Measurements from ENCODE around the gene TBC1D9. TPM values are rescaled to one million over a fixed set of nuclear protein-coding genes. Genes with fewer than 3 reads are reported as not detected.

Gene TBC1D9
- total RNA-seq, 1 experiment from 2014 or later, result 9.5 TPM

GRCh38 chr4:140719686-140720085, 36.5 kb downstream of the TBC1D9 start:
- no peak for DNase-seq (ENCODE audit: low read depth, low spot score)
- no peaks in the 10 kb centered on the region for H3K79me2 ChIP-seq (ENCODE audit: insufficient read depth, low read length)

GRCh38 chr4:140719022-140719421, 37.2 kb downstream of the TBC1D9 start:
- H3K9me3 ChIP-seq (ENCODE audit: control insufficient read depth in 1 of 2, insufficient read depth in 1 of 2, low read depth in 1 of 2, low read length in 2 of 2), result no peaks in the 10 kb centered on the region
- H3K9ac ChIP-seq (ENCODE audit: low read length), result no peak overlapping the region
- intact Hi-C loops (cut with micrococcal nuclease), result no loop called here
- H4K20me1 ChIP-seq (ENCODE audit: insufficient read depth), result no peaks in the 10 kb centered on the region
- no peak overlapping the region for H3K27ac ChIP-seq (ENCODE audit: low read depth, low read length)
- no peaks in the 10 kb centered on the region for H3K27me3 ChIP-seq (ENCODE audit: insufficient read depth, low read length)
- H2AFZ ChIP-seq (ENCODE audit: low read depth, low read length, poor library complexity, severe bottlenecking), result no peak overlapping the region
- ATAC-seq, result no peak
- no peaks in the 10 kb centered on the region for H3K79me2 ChIP-seq (ENCODE audit: insufficient read depth, low read length)
- H3K4me3 ChIP-seq (replicated peaks in 1 of 2; ENCODE audit: low read depth in 1 of 2, low read length in 2 of 2), result no peak overlapping the region
- H3K9me2 ChIP-seq (ENCODE audit: insufficient read depth), result no peaks in the 10 kb centered on the region
- DNase-seq (ENCODE audit: low read depth, low spot score), result no peak
- RAD21 ChIA-PET (ENCODE audit: low non-redundant PET in 1 of 2, low total read pairs in 2 of 2, uncharacterized antibody in 2 of 2, unreplicated experiment in 2 of 2), result no interaction called here
- POLR2A ChIA-PET, result no interaction called here
- BruUV-seq (replicated peaks), result no TSS peak
- no peaks in the 10 kb centered on the region for H3K4me1 ChIP-seq (ENCODE audit: control insufficient read depth in 1 of 2, insufficient read depth in 2 of 2, low read length in 2 of 2)
- CTCF ChIA-PET, result no interaction called here
- H3K36me3 ChIP-seq (ENCODE audit: control insufficient read depth in 1 of 2, insufficient read depth in 2 of 2, low read length in 2 of 2), result no peaks in the 10 kb centered on the region
- TF ChIP-seq YY1 (IDR thresholded peaks at IDR 0.05; ENCODE audit: extremely low read depth, insufficient replicate concordance, low read depth, low read length) (no peak), POLR2AphosphoS5 (IDR thresholded peaks at IDR 0.05; ENCODE audit: low read depth, low read length) (no peak), TCF7L2 (IDR thresholded peaks at IDR 0.05; ENCODE audit: borderline replicate concordance, extremely low read depth, insufficient read depth, insufficient read length) (no peak), EZH2 (IDR thresholded peaks at IDR 0.05) (no peak), ZFX (IDR thresholded peaks at IDR 0.05) (no peak), ZNF274 (IDR thresholded peaks at IDR 0.05; ENCODE audit: low read depth, low read length) (no peak), ZBTB33 (IDR thresholded peaks at IDR 0.05; ENCODE audit: extremely low read depth, insufficient replicate concordance, low read length) (no peak), EGR1 (IDR thresholded peaks at IDR 0.05; ENCODE audit: low read depth) (no peak), EZH2phosphoT487 (IDR thresholded peaks at IDR 0.05; ENCODE audit: borderline replicate concordance) (no peak), ELF1 (IDR thresholded peaks at IDR 0.05; ENCODE audit: borderline replicate concordance, low read depth) (no peak), CEBPB (IDR thresholded peaks at IDR 0.05; ENCODE audit: low read depth) (no peak), FOSL1 (IDR thresholded peaks at IDR 0.05; ENCODE audit: low read depth) (no peak)
- TF ChIP-seq, protein P1, sequence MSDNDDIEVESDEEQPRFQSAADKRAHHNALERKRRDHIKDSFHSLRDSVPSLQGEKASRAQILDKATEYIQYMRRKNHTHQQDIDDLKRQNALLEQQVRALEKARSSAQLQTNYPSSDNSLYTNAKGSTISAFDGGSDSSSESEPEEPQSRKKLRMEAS (IDR thresholded peaks at IDR 0.05), result no peak
- no peak overlapping the region for H3K4me2 ChIP-seq (ENCODE audit: low read length)

More at GRCh38 chr4:140719686-140720085, 36.5 kb downstream of the TBC1D9 start:
- ChIA-PET POLR2A (no interaction called here), RAD21 (ENCODE audit: low non-redundant PET in 1 of 2, low total read pairs in 2 of 2, uncharacterized antibody in 2 of 2, unreplicated experiment in 2 of 2) (no interaction called here), CTCF (no interaction called here)
- Histone ChIP-seq H3K4me1 (ENCODE audit: control insufficient read depth in 1 of 2, insufficient read depth in 2 of 2, low read length in 2 of 2) (no peaks in the 10 kb centered on the region), H3K27me3 (ENCODE audit: insufficient read depth, low read length) (no peaks in the 10 kb centered on the region), H3K36me3 (ENCODE audit: control insufficient read depth in 1 of 2, insufficient read depth in 2 of 2, low read length in 2 of 2) (no peaks in the 10 kb centered on the region), H4K20me1 (ENCODE audit: insufficient read depth) (no peaks in the 10 kb centered on the region), H3K4me2 (ENCODE audit: low read length) (no peak overlapping the region), H3K9ac (ENCODE audit: low read length) (no peak overlapping the region), H3K9me3 (ENCODE audit: control insufficient read depth in 1 of 2, insufficient read depth in 1 of 2, low read depth in 1 of 2, low read length in 2 of 2) (no peaks in the 10 kb centered on the region), H3K4me3 (replicated peaks in 1 of 2; ENCODE audit: low read depth in 1 of 2, low read length in 2 of 2) (no peak overlapping the region), H2AFZ (ENCODE audit: low read depth, low read length, poor library complexity, severe bottlenecking) (no peak overlapping the region), H3K9me2 (ENCODE audit: insufficient read depth) (no peaks in the 10 kb centered on the region), H3K27ac (ENCODE audit: low read depth, low read length) (no peak overlapping the region)
- no TSS peak for BruUV-seq (replicated peaks)
- ATAC-seq, result no peak
- TF ChIP-seq YY1 (IDR thresholded peaks at IDR 0.05; ENCODE audit: extremely low read depth, insufficient replicate concordance, low read depth, low read length), result no peak
- intact Hi-C loops (cut with micrococcal nuclease), result no loop called here
